ENCODE data around the gene EML5. TPM values are rescaled to one million over a fixed set of nuclear protein-coding genes. Genes with fewer than 3 reads are reported as not detected.
"Not testable (repeated sequence)": the region's sequence is repeated elsewhere in the genome, so short reads cannot be mapped to it uniquely, and the experiment has no call there.

The EML5 gene
- total RNA-seq, 1 donor from 2014 or later, result 3.0 TPM

GRCh38 chr14:88804477-88804876, 11.7 kb upstream of the EML5 start:
- intact Hi-C loops (cut with micrococcal nuclease), result no loop called here

- intact Hi-C loops (cut with micrococcal nuclease), result no loop called here
These were observed 11.3 kb upstream of the EML5 start for GRCh38 chr14:88804035-88804434.

- intact Hi-C loops (cut with micrococcal nuclease), result no loop called here
These were observed 9.8 kb upstream of the EML5 start for GRCh38 chr14:88802596-88802995.

GRCh38 chr14:88799522-88799921, 6.8 kb upstream of the EML5 start:
- intact Hi-C loops (cut with micrococcal nuclease), result loop anchor here (10.0 kb wide), 1 partner anchor 925 kb away; no protein-coding TSS in a partner anchor

GRCh38 chr14:88798156-88798555, 5.4 kb upstream of the EML5 start:
- intact Hi-C loops (cut with micrococcal nuclease), result loop anchor here (10.0 kb wide), 1 partner anchor 927 kb away; no protein-coding TSS in a partner anchor

GRCh38 chr14:88793259-88793625, 489 bp upstream of the EML5 start:
- intact Hi-C loops (cut with micrococcal nuclease), result loop anchor here (1.0 to 10.0 kb wide), 5 partner anchors 230 to 1162 kb away; partner anchors contain the start of genes EFCAB11, SPATA7, TDP1 and ZC3H14

GRCh38 chr14:88791629-88792472, 902 bp downstream of the EML5 start:
- intact Hi-C loops (cut with micrococcal nuclease), result loop anchor here (1.0 to 10.0 kb wide), 5 partner anchors 32 to 1163 kb away; partner anchors contain the start of genes EFCAB11, SPATA7, TDP1 and TTC8

GRCh38 chr14:88791252-88791621, 1.5 kb downstream of the EML5 start:
- intact Hi-C loops (cut with micrococcal nuclease), result loop anchor here (10.0 kb wide), 1 partner anchor 934 kb away; no protein-coding TSS in a partner anchor

- intact Hi-C loops (cut with micrococcal nuclease), result loop anchor here (10.0 kb wide), 1 partner anchor 934 kb away; no protein-coding TSS in a partner anchor
These were observed 2.1 kb downstream of the EML5 start for GRCh38 chr14:88790501-88791251.

GRCh38 chr14:88789573-88789972, 3.2 kb downstream of the EML5 start:
- intact Hi-C loops (cut with micrococcal nuclease), result not testable (repeated sequence)

GRCh38 chr14:88786715-88787114, 6.0 kb downstream of the EML5 start:
- intact Hi-C loops (cut with micrococcal nuclease), result no loop called here

GRCh38 chr14:88785911-88786310, 6.8 kb downstream of the EML5 start:
- intact Hi-C loops (cut with micrococcal nuclease), result no loop called here

- intact Hi-C loops (cut with micrococcal nuclease), result no loop called here
These were observed 17.2 kb downstream of the EML5 start for GRCh38 chr14:88775532-88775931.

GRCh38 chr14:88770736-88771135, 22.0 kb downstream of the EML5 start:
- intact Hi-C loops (cut with micrococcal nuclease), result no loop called here

- intact Hi-C loops (cut with micrococcal nuclease), result no loop called here
These were observed 27.6 kb downstream of the EML5 start for GRCh38 chr14:88765130-88765529.

GRCh38 chr14:88753873-88754272, 38.9 kb downstream of the EML5 start:
- intact Hi-C loops (cut with micrococcal nuclease), result no loop called here

- intact Hi-C loops (cut with micrococcal nuclease), result no loop called here
These were observed 41.8 kb downstream of the EML5 start for GRCh38 chr14:88750945-88751344.

- intact Hi-C loops (cut with micrococcal nuclease), result no loop called here
These were observed 42.3 kb downstream of the EML5 start for GRCh38 chr14:88750413-88750812.

GRCh38 chr14:88749139-88749538, 43.6 kb downstream of the EML5 start:
- intact Hi-C loops (cut with micrococcal nuclease), result no loop called here

- intact Hi-C loops (cut with micrococcal nuclease), result no loop called here
These were observed 44.5 kb downstream of the EML5 start for GRCh38 chr14:88748288-88748687.

GRCh38 chr14:88746052-88746451, 46.7 kb downstream of the EML5 start:
- intact Hi-C loops (cut with micrococcal nuclease), result no loop called here

GRCh38 chr14:88737245-88737644, 55.5 kb downstream of the EML5 start:
- intact Hi-C loops (cut with micrococcal nuclease), result no loop called here
